ENCODE data around the gene ZNF605.
A peak's percentile ranks its signal among the peaks of the same experiment; 100 is the strongest.
"Not testable (repeated sequence)": the region's sequence is repeated elsewhere in the genome, so short reads cannot be mapped to it uniquely, and the experiment has no call there.

Gene ZNF605

DNA sequence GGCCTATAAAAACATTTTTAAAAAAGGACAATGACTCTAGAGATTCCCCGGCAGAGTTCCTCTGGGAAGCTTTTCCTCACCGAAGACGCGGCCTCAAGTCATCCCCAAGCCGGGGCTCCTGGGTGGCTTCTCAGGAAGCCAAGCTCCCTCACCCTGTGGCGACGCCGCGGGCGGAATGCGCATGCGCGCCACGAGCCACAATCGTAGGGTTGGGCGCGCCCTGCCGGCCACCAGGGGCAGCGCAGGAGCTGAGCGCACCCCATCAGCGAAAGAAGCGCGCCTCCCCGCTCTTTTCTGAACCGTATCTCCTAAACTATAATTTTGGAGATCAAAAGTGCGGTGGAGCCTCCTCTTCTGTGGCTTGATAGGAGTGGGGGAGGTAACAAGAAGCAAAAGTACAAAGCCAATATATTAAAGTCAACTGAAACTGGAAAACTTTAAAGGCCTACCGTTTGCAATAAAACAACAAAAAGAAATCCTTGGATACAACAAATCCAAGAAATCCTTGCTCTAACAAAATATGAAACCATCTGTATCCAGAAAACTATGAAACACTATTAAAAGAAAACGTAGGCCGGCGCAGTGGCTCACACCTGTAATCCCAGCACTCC, 51.3 kb downstream of the ZNF605 start:
- DNase-seq = peak; percentile 88 to 90

DNA sequence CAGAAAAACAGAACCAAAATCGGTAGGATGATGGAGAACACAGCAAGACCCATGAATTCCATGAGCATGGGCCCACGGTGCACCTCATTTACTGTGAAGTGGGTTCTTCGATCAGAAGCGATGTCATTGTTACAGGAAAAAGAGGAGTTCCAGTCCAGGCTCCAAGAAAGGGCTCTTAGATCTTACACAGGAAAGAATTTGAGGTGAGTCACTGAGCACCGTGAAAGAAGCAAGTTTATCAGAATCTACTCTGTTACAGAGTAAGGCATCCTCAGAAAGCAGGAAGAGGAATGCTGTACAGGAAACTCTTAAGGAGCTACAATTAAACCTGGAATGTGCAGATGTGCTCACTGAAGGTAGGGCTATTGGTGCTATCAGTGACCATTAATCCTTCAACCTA, 57.1 kb downstream of the ZNF605 start:
- no peak for DNase-seq

DNA sequence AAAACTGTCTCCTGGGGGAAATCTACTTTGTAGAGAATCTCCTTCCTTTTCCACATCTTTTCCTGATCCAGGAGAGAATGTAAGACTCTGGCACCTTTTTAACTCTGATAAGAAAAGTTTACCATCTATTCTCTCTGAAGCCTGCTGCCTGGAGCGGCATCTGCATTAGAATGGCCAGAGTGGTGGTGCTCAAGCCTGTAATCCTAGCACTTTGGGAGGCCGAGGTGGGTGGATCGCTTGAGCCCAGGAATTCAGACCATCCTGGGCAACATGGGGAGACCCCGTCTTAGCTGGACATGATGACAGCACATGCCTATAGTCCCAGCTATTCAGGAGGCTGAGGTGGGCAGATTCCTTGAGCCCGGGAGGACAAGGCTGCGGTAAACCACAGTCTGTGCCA, 67.3 kb downstream of the ZNF605 start:
- DNase-seq = no peak

DNA sequence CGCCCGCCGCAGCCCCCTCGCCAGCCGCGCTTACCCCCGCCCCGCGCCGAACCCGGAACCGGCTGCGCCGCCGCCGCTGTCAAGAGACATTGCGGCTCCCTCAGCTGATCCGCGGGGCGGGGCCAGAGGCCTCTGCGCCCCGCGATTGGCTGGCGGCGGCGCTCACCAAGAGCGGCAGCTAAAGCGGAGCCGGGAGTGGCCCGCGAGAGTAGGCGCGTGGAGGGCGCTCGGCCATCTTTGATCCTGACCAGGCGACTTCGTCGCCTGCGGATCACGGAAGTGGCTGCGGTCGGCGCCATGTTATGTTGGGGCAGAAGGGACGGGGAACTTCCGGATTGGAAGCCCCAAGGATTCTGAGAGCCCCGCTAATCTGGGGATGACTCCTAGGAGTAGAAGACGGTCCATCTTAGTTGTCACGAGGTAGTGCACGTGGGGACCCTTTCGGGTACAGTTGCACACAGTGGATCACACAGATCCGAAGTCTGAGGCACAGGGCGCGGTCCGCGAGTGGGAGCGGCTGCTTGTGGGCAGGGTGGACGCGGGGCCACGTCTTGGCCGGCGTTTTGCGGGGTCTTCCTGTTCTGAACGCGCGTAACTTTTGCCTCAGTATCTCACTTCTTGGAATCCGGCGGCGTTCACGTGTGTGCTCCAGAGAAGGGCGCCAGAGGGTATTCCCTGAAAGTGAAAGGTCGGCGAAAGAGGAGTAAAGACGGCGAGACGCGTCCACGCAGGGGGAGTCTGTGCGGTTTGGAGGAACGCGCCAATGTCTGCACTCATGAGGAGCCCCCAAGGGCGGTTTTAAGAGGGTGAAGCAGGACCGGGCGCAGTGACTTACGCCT, 68.4 kb downstream of the ZNF605 start, which contains the start of gene CHFR:
TSS of gene CHFR (minus strand) at position 93 of the 839 bp plus-strand sequence. CDS start 277 bp downstream, outside the sequence.
- peak; percentile 96 to 97 for DNase-seq

DNA sequence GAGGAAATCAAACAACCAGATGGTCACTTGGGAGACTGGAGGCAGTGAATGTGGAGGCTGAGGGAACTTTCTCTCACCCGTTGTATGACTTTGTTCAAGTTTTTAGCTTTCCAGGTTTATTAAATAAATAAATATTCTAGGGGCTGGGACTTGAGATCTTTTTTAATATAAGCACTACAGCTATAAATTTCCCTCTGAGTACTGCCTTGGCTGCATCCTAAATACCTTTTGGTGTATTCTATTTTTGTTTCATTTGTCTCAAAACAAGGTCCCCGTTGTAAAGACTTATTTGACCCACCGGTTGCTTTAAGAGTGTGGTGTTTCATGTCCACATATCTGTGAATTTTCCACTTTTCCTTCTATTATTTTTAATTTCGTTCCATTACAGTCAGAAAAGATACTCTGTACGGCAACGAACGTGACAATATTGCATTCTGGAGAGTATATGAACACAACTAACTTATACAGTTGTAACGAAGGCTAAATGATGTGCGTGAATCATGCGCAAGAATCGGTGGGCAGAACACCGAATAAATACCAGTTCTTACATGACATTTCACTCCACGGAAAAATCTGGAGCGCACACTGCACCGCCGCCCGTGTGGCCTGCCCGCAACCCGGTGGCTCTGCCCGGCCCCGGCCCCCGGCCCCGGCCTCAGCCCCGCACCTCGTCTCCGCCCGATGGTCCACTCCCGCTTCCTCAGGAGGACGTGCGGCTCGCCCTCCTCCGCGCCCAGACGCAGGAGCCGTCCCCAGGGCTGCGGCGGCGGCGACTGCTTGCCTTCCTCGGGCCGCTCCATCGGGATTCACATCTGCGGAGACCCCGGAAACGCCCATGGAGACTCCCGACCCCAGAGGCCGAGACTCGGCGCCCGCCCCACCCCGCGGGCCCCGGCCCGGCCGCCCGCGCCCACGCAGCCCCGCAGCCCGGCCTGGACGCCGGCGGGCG, 69.3 kb downstream of the ZNF605 start:
- DNase-seq = no peak

DNA sequence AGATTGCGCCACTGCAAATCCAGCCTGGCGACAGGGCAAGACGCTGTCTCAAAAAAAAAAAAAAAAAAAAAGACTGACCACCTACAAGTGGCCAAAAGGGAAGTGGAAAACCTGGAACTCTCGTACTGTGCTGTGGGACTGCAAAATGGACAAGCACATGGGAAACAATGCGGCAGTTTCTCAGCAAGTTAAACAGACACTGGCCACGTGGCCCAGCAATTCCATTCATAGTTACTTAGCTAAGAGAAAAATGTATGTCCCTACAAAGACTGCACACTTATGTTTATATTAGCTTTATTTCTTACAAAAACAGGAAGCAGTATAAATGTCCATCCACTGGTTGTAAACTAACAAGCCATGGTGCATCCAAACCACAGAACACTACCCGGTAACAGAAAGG, 74.3 kb downstream of the ZNF605 start:
- no peak for DNase-seq

DNA sequence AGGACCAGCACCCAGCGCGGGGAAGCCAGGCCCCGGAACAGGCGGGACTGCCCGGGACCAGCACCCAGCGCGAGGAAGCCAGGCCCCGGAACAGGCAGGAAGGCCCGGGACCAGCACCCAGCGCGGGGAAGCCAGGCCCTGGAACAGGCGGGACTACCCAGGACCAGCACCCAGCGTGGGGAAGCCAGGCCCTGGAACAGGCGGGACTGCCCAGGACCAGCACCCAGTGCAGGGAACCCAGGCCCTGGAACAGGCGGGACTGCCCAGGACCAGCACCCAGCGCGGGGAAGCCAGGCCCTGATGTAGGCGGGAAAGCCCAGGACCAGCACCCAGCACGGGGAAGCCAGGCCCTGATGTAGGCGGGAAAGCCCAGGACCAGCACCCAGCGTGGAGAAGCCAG, 81.5 kb downstream of the ZNF605 start:
- not testable (repeated sequence) for DNase-seq

DNA sequence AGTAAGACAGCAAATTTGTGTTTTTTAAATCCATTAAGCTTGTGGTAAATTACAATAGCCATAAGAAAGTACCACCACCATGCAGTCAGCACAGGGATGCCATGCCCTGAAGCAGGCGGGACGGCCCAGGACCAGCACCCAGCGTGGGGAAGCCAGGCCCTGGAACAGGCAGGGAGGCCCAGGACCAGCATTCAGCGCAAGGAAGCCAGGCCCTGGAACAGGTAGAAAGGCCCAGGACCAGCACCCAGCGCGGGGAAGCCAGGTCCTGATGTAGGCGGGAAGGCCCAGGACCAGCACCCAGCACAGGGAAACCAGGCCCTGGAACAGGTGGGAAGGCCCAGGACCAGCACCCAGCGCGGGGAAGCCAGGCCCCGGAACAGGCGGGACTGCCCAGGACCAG, 81.9 kb downstream of the ZNF605 start:
- no peak for DNase-seq

DNA sequence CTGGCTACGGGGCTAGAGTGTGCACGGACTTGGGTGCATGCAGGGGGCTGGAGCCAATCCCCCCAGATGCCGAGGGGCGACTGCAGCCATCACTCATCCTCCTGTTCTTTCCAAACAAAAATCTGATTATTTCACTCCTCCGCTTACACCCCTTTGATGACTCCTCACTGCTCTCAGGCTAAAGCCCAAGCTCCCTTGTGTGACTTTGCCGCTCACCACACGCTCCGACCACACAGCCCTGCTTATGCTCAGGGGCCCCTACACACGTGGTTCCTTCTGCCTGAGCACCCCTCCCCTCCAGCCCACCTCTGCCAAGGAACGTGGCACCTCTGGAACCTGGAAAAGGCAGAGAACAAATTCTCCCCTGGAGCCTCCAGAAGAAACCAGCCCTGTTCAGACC, 82.4 kb downstream of the ZNF605 start:
- DNase-seq = no peak

DNA sequence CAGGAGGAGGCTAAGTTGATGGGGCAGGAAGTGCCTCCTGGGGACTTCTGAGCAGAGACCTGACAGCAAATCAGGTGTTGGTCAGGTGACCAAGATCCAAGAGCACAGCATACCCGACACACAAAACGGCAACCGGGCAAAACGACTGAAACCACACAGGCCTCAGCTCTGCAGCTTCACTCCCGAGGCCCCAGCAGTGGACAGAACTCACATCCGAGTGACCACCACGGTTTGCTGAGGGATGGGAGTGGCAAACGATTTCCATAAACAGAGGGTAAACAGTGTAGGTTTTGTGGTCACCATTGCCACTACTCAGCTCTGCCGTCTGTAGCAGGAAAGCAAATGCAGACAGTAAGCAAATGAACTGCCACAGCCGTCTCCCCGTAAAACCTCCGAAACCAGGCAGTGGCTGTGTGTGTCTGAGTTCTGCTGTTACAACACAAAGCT, 83.1 kb downstream of the ZNF605 start:
- DNase-seq = peak; percentile 11 to 24

DNA sequence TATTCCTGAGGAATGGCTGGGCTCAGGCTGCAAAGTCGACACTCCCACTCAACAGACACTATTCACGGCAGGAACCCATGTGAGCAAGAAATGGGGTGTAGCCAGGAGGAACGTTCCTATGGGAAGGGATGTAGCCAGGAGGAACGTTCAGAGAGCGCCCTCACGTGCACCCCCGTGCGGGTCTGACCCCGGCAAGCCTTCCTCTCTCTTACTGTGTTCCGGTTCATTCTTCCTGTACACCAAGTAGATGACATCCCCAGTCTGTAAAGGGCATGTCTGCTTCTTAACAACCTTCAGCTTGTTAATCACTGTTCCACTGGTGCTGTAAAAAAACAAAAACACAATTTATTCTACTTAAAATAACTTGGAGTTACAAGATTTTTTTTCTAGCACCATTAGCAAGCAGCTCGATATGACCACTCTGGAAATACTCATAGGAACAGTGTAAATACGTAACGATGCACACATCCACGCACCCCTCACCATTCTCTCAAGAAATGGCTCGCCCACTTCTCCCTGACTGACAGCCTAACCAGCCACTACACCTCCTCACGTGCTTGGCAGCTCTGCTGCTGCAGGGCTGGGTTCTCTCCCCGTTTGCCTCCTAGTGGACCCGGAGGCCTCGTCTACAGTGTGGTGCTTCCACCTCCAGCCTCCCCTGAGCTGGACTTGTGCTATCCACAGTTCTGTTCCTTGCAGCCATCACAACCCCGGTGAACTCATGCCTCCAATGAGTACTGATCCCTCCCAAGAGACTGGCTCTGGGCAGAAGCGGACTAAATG, 83.8 kb downstream of the ZNF605 start:
- DNase-seq = no peak

DNA sequence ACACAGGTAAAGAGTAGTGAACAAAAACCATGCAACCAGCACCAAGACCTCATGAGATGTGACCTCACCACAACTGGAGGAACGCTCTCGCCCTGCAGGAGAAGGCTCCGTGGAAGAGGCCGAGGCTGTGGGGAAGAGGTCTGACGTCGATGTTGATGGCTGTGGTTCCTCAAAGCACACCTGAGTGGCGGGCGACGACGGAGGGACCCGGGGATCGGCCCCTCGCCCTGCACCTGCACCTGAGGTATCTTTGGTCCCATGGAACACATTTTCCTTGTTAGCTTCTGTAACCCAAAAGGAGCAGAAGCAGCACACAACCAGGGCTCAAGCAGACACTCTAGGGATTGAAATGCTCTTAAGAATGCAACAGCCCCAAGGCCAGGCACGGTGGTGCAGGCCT, 86.6 kb downstream of the ZNF605 start:
- no peak for DNase-seq

All from CD4-positive, alpha-beta T cell treated with Interleukin-1 beta for 1 hour (primary cell).